Glutamatergic neuron (in vitro differentiated cells): ENCODE results near the gene UBXN11. TPM values are rescaled to one million over a fixed set of nuclear protein-coding genes. Genes with fewer than 3 reads are reported as not detected.

ENCODE experiments used
- DNase-seq: peaks from one replicate; pipeline ENCODE4 v3.0.0; 2022
- H3K27ac Mint-ChIP-seq: one replicate; pipeline ENCODE4 v1.8.0; 2020; ENCODE audit warnings: mild to moderate bottlenecking, mixed read lengths, inconsistent platforms; ENCODE audit not compliant: unreplicated experiment
- H3K27me3 Mint-ChIP-seq: one replicate; pipeline ENCODE4 v1.8.0; 2020; ENCODE audit warnings: mild to moderate bottlenecking, moderate library complexity, mixed read lengths, inconsistent platforms; ENCODE audit not compliant: unreplicated experiment
- H3K36me3 Mint-ChIP-seq: one replicate; pipeline ENCODE4 v1.8.0; 2020; ENCODE audit warnings: mild to moderate bottlenecking, mixed read lengths, inconsistent platforms; ENCODE audit not compliant: unreplicated experiment
- H3K4me1 Mint-ChIP-seq: one replicate; pipeline ENCODE4 v1.8.0; 2020; ENCODE audit warnings: mild to moderate bottlenecking, low read depth, mixed read lengths, inconsistent platforms; ENCODE audit not compliant: unreplicated experiment
- H3K4me3 Mint-ChIP-seq: one replicate; pipeline ENCODE4 v1.8.0; 2020; ENCODE audit warnings: mild to moderate bottlenecking, mixed read lengths, inconsistent platforms; ENCODE audit not compliant: unreplicated experiment
- H3K9me3 Mint-ChIP-seq: one replicate; pipeline ENCODE4 v1.8.0; 2020; ENCODE audit warnings: mild to moderate bottlenecking, moderate library complexity, mixed read lengths, inconsistent platforms; ENCODE audit not compliant: unreplicated experiment
- long read RNA-seq: library from polyadenylated mRNA; unstranded; transcript quantifications from one replicate; pipeline ENCODE4 v2.0.0, GENCODE V29; 2020; ENCODE audit not compliant: unreplicated experiment
- total RNA-seq: library from RNA; stranded (reverse); fragmentation: NEBNext Ultra II Directional; extraction: Animal tissue kit (Norgen Biotek cat#: 25700); gene quantifications from one replicate; pipeline ENCODE4 v1.2.1, GENCODE V29; 2021; ENCODE audit not compliant: unreplicated experiment
- TF ChIP-seq, protein P1 (sequence below): fragments of 200-600 bp; sonication (generic); IDR thresholded peaks from one replicate; pipeline ENCODE4 v1.5.0; 2021; ENCODE audit not compliant: partially characterized antibody, unreplicated experiment

The UBXN11 gene
- total RNA-seq = 11.4 TPM
- long read RNA-seq, partial matches to known transcripts = 1 of 9 reads
- long read RNA-seq, other reads (novel, unspliced or antisense) = 8 of 9 reads

- Mint-ChIP-seq H3K9me3 (no peaks in the 10 kb centered on the region), H3K4me1 (peaks cover 14% of the 10 kb centered on the region), H3K27me3 (peaks cover 6% of the 10 kb centered on the region), H3K4me3 (peak within 1 kb of the TSS; percentile 97), H3K27ac (no peak within 1 kb of the TSS), H3K36me3 (no peaks in the 10 kb centered on the region)
- TF ChIP-seq, protein P1, sequence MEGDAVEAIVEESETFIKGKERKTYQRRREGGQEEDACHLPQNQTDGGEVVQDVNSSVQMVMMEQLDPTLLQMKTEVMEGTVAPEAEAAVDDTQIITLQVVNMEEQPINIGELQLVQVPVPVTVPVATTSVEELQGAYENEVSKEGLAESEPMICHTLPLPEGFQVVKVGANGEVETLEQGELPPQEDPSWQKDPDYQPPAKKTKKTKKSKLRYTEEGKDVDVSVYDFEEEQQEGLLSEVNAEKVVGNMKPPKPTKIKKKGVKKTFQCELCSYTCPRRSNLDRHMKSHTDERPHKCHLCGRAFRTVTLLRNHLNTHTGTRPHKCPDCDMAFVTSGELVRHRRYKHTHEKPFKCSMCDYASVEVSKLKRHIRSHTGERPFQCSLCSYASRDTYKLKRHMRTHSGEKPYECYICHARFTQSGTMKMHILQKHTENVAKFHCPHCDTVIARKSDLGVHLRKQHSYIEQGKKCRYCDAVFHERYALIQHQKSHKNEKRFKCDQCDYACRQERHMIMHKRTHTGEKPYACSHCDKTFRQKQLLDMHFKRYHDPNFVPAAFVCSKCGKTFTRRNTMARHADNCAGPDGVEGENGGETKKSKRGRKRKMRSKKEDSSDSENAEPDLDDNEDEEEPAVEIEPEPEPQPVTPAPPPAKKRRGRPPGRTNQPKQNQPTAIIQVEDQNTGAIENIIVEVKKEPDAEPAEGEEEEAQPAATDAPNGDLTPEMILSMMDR = no peak
- peak; percentile 85 for DNase-seq
Measured at GRCh38 chr1:26306290-26307229, at the start of gene UBXN11. TSS of gene UBXN11 (minus strand) at chr1:26306636. CDS start at chr1:26302883, 3,753 bp downstream.

- Mint-ChIP-seq H3K36me3 (no peaks in the 10 kb centered on the region), H3K9me3 (peaks cover 3% of the 10 kb centered on the region), H3K4me3 (no peak overlapping the region), H3K4me1 (peaks cover 11% of the 10 kb centered on the region), H3K27me3 (peaks cover 10% of the 10 kb centered on the region), H3K27ac (no peak overlapping the region)
- DNase-seq = no peak
- TF ChIP-seq, protein P1 = no peak
Measured at GRCh38 chr1:26356106-26356505, 49.7 kb upstream of the UBXN11 start.

DNA sequence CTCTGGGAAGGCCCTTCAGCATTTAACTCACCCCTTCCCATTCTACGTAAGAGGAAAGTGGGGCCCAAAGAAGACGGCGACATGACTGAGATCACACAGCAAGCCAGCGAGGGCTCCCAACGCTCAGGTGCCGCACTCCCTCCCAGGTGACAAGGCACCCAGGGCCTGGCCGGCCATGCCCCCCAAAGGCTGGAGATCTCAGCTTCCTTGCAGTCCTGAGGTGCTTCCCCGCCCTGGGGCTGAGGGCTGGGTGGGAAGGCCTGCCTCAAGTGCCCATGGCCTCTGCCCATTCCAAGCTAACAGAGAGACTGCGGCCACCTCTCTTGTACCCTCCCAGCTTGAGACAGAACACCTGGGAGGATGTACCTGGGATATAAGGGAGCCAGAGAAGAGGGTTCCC, 48.5 kb upstream of the UBXN11 start:
- Mint-ChIP-seq H3K27me3 (peaks cover 9% of the 10 kb centered on the region), H3K36me3 (no peaks in the 10 kb centered on the region), H3K4me1 (peaks cover 5% of the 10 kb centered on the region), H3K4me3 (no peak overlapping the region), H3K9me3 (peaks cover 3% of the 10 kb centered on the region), H3K27ac (no peak overlapping the region)
- TF ChIP-seq, protein P1 = no peak
- DNase-seq = no peak

- H3K4me3 Mint-ChIP-seq = no peak within 1 kb of the TSS
- no peak for DNase-seq
- H3K27ac Mint-ChIP-seq = peak within 1 kb of the TSS; percentile 15
- no peaks in the 10 kb centered on the region for H3K36me3 Mint-ChIP-seq
- peaks cover 4% of the 10 kb centered on the region for H3K27me3 Mint-ChIP-seq
- peaks cover 3% of the 10 kb centered on the region for H3K9me3 Mint-ChIP-seq
- H3K4me1 Mint-ChIP-seq = peaks cover 5% of the 10 kb centered on the region
- TF ChIP-seq, protein P1 = no peak
Measured at GRCh38 chr1:26353976-26354820, 47.8 kb upstream of the UBXN11 start, which contains the start of gene CRYBG2. TSS of gene CRYBG2 (minus strand) at chr1:26354130. CDS start at chr1:26346657, 7,473 bp downstream.
